GM10266 (cell line): ENCODE data around the gene CTXN1.

ENCODE experiments used
- DNase-seq: peaks from one replicate; pipeline ENCODE4 v3.0.0; 2012; ENCODE audit errors: extremely low spot score
- TF ChIP-seq, protein P1 (sequence below): IDR thresholded peaks from 2 replicates; pipeline ENCODE4 v1.5.1; 2012; ENCODE audit warnings: mild to moderate bottlenecking, low read depth; ENCODE audit not compliant: control insufficient read depth, insufficient read depth; ENCODE audit errors: missing control alignments

Gene CTXN1

DNA sequence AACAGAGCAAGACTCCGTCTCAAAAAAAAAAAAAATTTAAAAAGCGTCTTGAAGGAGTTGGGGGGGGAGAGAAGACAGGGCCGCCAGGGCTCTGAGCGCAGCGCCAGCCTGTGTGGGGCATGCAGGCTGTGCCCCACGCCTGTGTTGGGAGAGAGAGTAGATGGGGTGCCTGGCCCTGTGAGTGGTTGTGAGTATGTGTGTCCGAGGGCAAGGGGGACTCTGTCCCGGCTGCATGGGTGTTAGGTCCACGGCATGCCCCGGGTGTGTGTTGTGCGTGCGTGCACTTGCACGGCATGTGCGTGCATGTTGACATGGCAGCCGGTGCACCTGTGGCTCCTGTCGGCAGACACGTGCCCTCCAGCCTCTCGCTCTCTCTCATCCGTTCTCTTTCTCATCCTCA lies 18.8 kb downstream of the CTXN1 start:
- TF ChIP-seq, protein P1, sequence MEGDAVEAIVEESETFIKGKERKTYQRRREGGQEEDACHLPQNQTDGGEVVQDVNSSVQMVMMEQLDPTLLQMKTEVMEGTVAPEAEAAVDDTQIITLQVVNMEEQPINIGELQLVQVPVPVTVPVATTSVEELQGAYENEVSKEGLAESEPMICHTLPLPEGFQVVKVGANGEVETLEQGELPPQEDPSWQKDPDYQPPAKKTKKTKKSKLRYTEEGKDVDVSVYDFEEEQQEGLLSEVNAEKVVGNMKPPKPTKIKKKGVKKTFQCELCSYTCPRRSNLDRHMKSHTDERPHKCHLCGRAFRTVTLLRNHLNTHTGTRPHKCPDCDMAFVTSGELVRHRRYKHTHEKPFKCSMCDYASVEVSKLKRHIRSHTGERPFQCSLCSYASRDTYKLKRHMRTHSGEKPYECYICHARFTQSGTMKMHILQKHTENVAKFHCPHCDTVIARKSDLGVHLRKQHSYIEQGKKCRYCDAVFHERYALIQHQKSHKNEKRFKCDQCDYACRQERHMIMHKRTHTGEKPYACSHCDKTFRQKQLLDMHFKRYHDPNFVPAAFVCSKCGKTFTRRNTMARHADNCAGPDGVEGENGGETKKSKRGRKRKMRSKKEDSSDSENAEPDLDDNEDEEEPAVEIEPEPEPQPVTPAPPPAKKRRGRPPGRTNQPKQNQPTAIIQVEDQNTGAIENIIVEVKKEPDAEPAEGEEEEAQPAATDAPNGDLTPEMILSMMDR: no peak
- DNase-seq: no peak

DNA sequence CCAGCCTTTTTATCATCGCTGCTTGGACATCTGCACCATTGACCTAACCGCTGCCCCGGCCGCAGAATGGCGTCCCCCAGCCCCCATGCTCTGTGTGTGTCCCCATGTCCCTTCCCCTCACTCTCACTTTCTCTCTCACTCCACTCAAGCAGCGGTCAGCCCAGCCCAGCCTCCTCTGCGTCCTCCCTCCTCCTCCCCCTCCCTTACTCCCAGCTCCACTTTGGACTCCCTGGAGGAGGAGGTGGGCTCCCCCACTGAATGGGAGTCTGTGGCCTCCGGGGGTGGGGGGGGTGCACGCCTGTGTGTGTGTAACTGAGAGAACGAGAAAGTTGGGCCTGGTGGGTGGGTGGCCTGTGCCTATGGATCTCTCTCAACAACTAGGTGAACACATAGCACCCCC lies 20.1 kb downstream of the CTXN1 start:
- TF ChIP-seq, protein P1: no peak
- no peak for DNase-seq

DNA sequence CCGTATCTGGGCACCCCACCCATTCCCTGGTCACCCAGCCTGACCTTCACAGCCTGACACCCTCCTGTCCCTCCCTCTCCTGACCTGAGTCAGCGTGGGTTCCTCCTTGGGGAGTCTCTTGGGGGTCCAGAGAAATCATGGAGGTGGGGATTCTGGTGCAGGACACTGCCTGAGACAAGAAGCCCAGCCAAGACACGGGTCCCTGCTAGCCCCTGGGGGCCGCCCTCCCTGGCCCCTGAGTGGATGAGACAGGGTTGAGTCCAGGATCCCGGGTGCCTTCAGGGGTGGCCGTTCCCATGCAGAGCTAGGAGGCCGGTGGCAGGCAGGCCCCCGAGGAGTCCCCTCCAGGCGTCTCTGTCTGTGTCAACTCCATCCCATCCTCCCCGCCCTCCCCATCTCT lies 20.7 kb downstream of the CTXN1 start:
- no peak for DNase-seq
- TF ChIP-seq, protein P1: no peak

DNA sequence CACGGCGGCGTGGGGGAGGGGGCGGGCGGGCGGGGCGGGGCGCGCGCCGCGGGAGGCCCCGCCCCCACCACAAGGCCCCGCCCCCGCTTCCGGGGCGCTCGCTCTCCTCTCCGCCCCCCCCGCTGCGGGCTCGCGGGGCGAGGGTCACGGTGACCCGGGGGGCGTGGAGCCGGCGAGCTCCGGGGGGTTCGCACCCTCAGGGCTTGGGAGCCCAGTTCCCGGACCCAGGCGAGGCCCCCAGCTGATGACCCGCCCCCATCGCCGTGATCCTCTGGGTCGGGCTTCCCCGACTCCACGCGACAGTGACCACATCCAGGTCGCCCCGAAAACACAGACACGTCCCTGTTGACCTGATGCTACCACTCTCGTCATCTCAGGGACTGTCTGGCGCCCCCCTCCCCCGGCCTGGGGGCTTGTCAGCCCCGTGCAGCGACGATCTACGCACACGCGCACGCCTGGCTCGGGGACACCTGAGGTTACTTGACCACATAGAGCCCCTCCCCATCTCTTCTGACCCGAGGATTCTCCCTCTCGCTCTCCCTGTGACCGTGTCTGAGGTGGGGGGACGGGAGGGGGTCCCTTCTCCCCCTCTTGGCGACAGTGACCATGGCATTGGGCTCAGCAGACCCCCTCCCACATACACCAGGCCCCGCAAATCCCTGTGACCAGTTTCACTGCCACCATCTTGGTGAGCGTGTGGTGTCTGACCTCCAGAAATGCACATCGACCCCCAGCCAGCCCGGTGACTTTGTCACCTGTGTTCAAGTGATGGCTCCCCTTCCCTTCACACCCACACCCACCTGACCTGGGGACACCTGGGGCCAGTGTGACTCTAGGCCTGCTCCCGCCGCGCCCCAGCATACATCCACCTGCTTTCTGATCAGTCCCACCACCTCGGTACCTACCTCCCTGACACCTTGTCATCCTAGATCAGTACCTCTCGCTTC lies 21.6 kb downstream of the CTXN1 start:
- TF ChIP-seq, protein P1: no peak
- DNase-seq: peak; percentile 89

DNA sequence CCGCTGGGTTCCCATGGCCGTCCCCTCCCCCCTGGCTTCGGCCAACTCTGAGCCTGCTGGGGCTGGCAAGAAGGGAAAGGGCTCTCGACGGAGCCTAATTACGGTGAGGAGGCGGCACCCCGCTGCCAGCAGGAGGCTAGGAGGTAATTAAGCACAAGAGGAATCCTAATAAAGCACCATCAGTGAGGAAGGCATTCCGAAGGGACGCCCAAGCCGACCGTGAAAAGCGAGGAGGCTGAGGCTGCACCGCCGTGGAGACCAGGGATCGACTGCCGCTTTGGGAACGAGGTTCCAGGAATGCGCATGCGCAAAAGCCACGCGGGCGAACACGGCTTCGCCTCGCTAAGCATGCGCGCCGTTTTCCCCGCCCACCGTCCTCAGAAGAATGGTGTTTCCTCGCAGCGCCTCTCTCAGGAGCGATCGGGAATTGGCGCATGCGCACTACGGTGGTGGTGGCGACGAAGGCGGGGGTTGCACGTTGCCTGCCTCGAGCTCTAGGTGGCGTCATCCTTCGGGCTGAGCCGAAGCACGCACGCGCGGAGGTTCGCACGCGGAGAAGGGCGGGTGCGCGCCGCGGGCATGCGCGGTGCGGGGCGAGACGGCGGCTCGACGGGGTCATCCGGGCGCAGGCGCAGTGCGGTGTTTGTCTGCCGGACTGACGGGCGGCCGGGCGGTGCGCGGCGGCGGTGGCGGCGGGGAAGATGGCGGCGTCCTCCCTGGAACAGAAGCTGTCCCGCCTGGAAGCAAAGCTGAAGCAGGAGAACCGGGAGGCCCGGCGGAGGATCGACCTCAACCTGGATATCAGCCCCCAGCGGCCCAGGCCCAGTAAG lies 22.5 kb downstream of the CTXN1 start, which contains the start of gene MAP2K7:
TSS of gene MAP2K7 (plus strand) at position 634 of the 830 bp plus-strand sequence. CDS start at position 702, 68 bp downstream.
- peak; percentile 100 for DNase-seq
- TF ChIP-seq, protein P1: peak; percentile 93

DNA sequence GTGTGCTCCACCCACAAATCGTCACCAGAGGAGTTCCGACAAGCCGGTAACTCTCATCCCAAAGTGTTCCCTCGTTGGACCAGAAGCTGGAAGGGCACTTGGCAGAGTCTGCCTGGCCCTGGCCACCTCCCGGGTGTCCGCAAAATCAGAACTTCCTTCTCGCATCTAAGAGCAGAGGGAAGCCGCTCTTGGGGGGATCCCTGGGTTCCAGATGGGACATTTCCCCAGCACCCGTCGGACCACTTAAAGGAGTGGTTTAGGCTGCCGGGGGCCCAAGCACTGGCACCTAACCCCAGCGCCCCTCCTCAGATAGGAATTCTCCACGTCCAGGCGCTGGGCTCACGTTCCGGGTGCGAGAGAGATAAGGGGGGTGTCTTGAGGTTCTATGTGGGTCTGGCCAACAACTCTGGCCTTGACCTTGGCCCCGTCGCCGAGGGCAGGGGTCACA lies 23.1 kb downstream of the CTXN1 start:
- TF ChIP-seq, protein P1: no peak
- DNase-seq: no peak
